GM19452 (cell line): ENCODE results near the gene SLC6A17.

Experiments
- ATAC-seq: cut with Tn5 transposase; IDR thresholded peaks from one replicate; pipeline ENCODE4 v1.9.1; 2021; ENCODE audit not compliant: unreplicated experiment

SLC6A17 gene

GRCh38 chr1:110172001-110172400, 21.7 kb downstream of the SLC6A17 start:
- no peak for ATAC-seq

GRCh38 chr1:110173466-110174105, 23.3 kb downstream of the SLC6A17 start:
- no peak for ATAC-seq

- no peak for ATAC-seq
Measured at GRCh38 chr1:110174961-110175360, 24.7 kb downstream of the SLC6A17 start.

- no peak for ATAC-seq
Measured at GRCh38 chr1:110176299-110176956, 26.1 kb downstream of the SLC6A17 start.

GRCh38 chr1:110177775-110178174, 27.5 kb downstream of the SLC6A17 start:
- no peak for ATAC-seq

- ATAC-seq: no peak
Measured at GRCh38 chr1:110183642-110184167, 33.4 kb downstream of the SLC6A17 start.

- no peak for ATAC-seq
Measured at GRCh38 chr1:110184446-110184845, 34.2 kb downstream of the SLC6A17 start.

GRCh38 chr1:110185181-110185580, 34.9 kb downstream of the SLC6A17 start:
- ATAC-seq: no peak

- ATAC-seq: no peak
Measured at GRCh38 chr1:110186558-110186957, 36.3 kb downstream of the SLC6A17 start.

- no peak for ATAC-seq
Measured at GRCh38 chr1:110187139-110187890, 37.0 kb downstream of the SLC6A17 start.

- no peak for ATAC-seq
Measured at GRCh38 chr1:110188035-110188618, 37.8 kb downstream of the SLC6A17 start.

- no peak for ATAC-seq
Measured at GRCh38 chr1:110189181-110189580, 38.9 kb downstream of the SLC6A17 start.

- ATAC-seq: no peak
Measured at GRCh38 chr1:110190282-110190929, 40.1 kb downstream of the SLC6A17 start.

- ATAC-seq: no peak
Measured at GRCh38 chr1:110192541-110192940, 42.2 kb downstream of the SLC6A17 start.

GRCh38 chr1:110195196-110195595, 44.9 kb downstream of the SLC6A17 start:
- no peak for ATAC-seq

- ATAC-seq: no peak
Measured at GRCh38 chr1:110196917-110197765, 46.8 kb downstream of the SLC6A17 start.

- ATAC-seq: no peak
Measured at GRCh38 chr1:110197905-110198629, 47.8 kb downstream of the SLC6A17 start.

GRCh38 chr1:110198746-110199145, 48.5 kb downstream of the SLC6A17 start:
- ATAC-seq: no peak

- ATAC-seq: no peak
Measured at GRCh38 chr1:110200190-110200589, 49.9 kb downstream of the SLC6A17 start.
